Mesenchymal stem cell (in vitro differentiated cells and primary cell): Measurements from ENCODE around the gene DCDC2.

Experiments
- DNase-seq: peaks from one replicate; pipeline ENCODE4 v3.0.0-alpha.2; 2013
- H2AFZ ChIP-seq: one replicate; pipeline ENCODE4 v1.6.1; 2013; ENCODE audit warnings: low read depth, mild to moderate bottlenecking, control low read depth, inconsistent platforms, low read length, moderate library complexity
- H2AK5ac ChIP-seq: 2 replicates; pipeline ENCODE4 v1.6.1; 2013; ENCODE audit warnings: low read length, moderate library complexity, mild to moderate bottlenecking, inconsistent platforms; ENCODE audit not compliant: severe bottlenecking
- H2BK120ac ChIP-seq: one replicate; pipeline ENCODE4 v1.6.1; 2013; ENCODE audit warnings: low read depth, mild to moderate bottlenecking, inconsistent platforms, low read length, moderate library complexity
- H2BK12ac ChIP-seq, 2 experiments: one replicate each; pipeline ENCODE4 v1.6.1; 2013; ENCODE audit warnings: inconsistent platforms in 2 of 2, low read length in 2 of 2, mild to moderate bottlenecking in 2 of 2, moderate library complexity in 2 of 2, control low read depth in 1 of 2
- H2BK15ac ChIP-seq: one replicate; pipeline ENCODE4 v1.6.1; 2013; ENCODE audit warnings: mild to moderate bottlenecking, low read depth, inconsistent platforms; ENCODE audit not compliant: poor library complexity, severe bottlenecking
- H2BK5ac ChIP-seq: 2 replicates; pipeline ENCODE4 v1.6.1; 2013; ENCODE audit warnings: low read depth, mild to moderate bottlenecking, low read length, control low read depth, inconsistent platforms; ENCODE audit not compliant: poor library complexity, severe bottlenecking
- H3K14ac ChIP-seq, 2 experiments: one replicate each; pipeline ENCODE4 v1.6.1; 2013; ENCODE audit warnings: inconsistent platforms in 2 of 2, low read length in 2 of 2, control low read depth in 1 of 2, mild to moderate bottlenecking in 1 of 2, moderate library complexity in 1 of 2
- H3K18ac ChIP-seq, 2 experiments: one replicate each; pipeline ENCODE4 v1.6.1; 2013; ENCODE audit warnings: inconsistent platforms in 2 of 2, low read length in 2 of 2, control low read depth in 1 of 2, low read depth in 1 of 2, mild to moderate bottlenecking in 1 of 2
- H3K23ac ChIP-seq, 2 experiments: one replicate each; pipeline ENCODE4 v1.6.1; 2013; ENCODE audit warnings: inconsistent platforms in 2 of 2, low read length in 2 of 2, mild to moderate bottlenecking in 2 of 2, moderate library complexity in 2 of 2, control low read depth in 1 of 2
- H3K27ac ChIP-seq: 2 replicates; pipeline ENCODE4 v1.5.1; 2013; ENCODE audit warnings: mild to moderate bottlenecking, moderate library complexity, low read length, control low read depth, inconsistent platforms; ENCODE audit not compliant: poor library complexity, severe bottlenecking
- H3K27me3 ChIP-seq, 2 experiments: 2 replicates each; pipeline versions ENCODE4 v1.6.1 to v1.7.0; 2013; ENCODE audit warnings: low read length in 2 of 2, mild to moderate bottlenecking in 2 of 2, moderate library complexity in 2 of 2, control low read depth in 1 of 2, inconsistent platforms in 1 of 2; ENCODE audit not compliant: control insufficient read depth in 1 of 2, insufficient read depth in 1 of 2
- H3K36me3 ChIP-seq, 2 experiments: 2 replicates each; pipeline versions ENCODE4 v1.6.1 to v1.7.0; 2013; ENCODE audit warnings: low read length in 2 of 2, control low read depth in 1 of 2, inconsistent platforms in 1 of 2, low read depth in 1 of 2, mild to moderate bottlenecking in 1 of 2; ENCODE audit not compliant: insufficient read depth in 2 of 2, control insufficient read depth in 1 of 2
- H3K4ac ChIP-seq, 2 experiments: one replicate each; pipeline ENCODE4 v1.6.1; 2013; ENCODE audit warnings: inconsistent platforms in 2 of 2, low read length in 2 of 2, mild to moderate bottlenecking in 2 of 2, moderate library complexity in 2 of 2, control low read depth in 1 of 2, low read depth in 1 of 2
- H3K4me1 ChIP-seq: 2 replicates; pipeline ENCODE4 v1.6.1; 2013; ENCODE audit warnings: low read depth, low read length, control low read depth; ENCODE audit not compliant: control insufficient read depth, insufficient read depth
- H3K4me2 ChIP-seq: 2 replicates; pipeline ENCODE4 v1.6.1; 2013; ENCODE audit warnings: low read length, mild to moderate bottlenecking, inconsistent platforms; ENCODE audit not compliant: poor library complexity, severe bottlenecking
- H3K4me3 ChIP-seq, 2 experiments: 2 replicates each; pipeline versions ENCODE4 v1.5.1 to v1.7.0; 2013; ENCODE audit warnings: low read length in 2 of 2, mild to moderate bottlenecking in 2 of 2, control low read depth in 1 of 2, low read depth in 1 of 2; ENCODE audit not compliant: insufficient read depth in 1 of 2
- H3K79me1 ChIP-seq: replicated peaks from 2 replicates; pipeline ENCODE4 v1.6.1; 2013; ENCODE audit warnings: mild to moderate bottlenecking, control low read depth, low read length, inconsistent platforms; ENCODE audit not compliant: poor library complexity, severe bottlenecking
- H3K9ac ChIP-seq: 2 replicates; pipeline ENCODE4 v1.7.0; 2013; ENCODE audit warnings: mild to moderate bottlenecking, low read length, moderate library complexity
- H3K9me3 ChIP-seq: 2 replicates; pipeline ENCODE4 v1.7.0; 2013; ENCODE audit warnings: mild to moderate bottlenecking, low read length; ENCODE audit not compliant: control insufficient read depth
- H4K8ac ChIP-seq: one replicate; pipeline ENCODE4 v1.6.1; 2013; ENCODE audit warnings: inconsistent platforms, mild to moderate bottlenecking, low read length, moderate library complexity
- H4K91ac ChIP-seq: one replicate; pipeline ENCODE4 v1.6.1; 2013; ENCODE audit warnings: mild to moderate bottlenecking, low read length, inconsistent platforms
- WGBS: methylation state at CpG from one replicate; pipeline ENCODE4 v1.1.7; 2013; ENCODE audit warnings: mixed read lengths; 5-methylcytosine and 5-hydroxymethylcytosine counted together

The DCDC2 gene

GRCh38 chr6:24219670-24220069 lies 138.2 kb downstream of the DCDC2 start:
- H2AK5ac ChIP-seq: no peak overlapping the region
- no peak for DNase-seq
- H2BK15ac ChIP-seq: no peak overlapping the region
- no peaks in the 10 kb centered on the region for H3K9me3 ChIP-seq
- no peak overlapping the region for H2BK12ac ChIP-seq
- H4K91ac ChIP-seq: no peak overlapping the region
- H3K14ac ChIP-seq: no peak overlapping the region
- no peak overlapping the region for H2AFZ ChIP-seq
- H3K79me1 ChIP-seq: peaks cover 3% of the 10 kb centered on the region
- no peak overlapping the region for H3K27ac ChIP-seq
- no peak overlapping the region for H2BK5ac ChIP-seq
- H3K4ac ChIP-seq: no peak overlapping the region
- no peak overlapping the region for H3K4me3 ChIP-seq
- H3K27me3 ChIP-seq: no peaks in the 10 kb centered on the region
- no peak overlapping the region for H3K4me2 ChIP-seq
- H4K8ac ChIP-seq: no peak overlapping the region
- no peak overlapping the region for H2BK120ac ChIP-seq
- no peak overlapping the region for H3K23ac ChIP-seq
- H3K9ac ChIP-seq: no peak overlapping the region
- H3K4me1 ChIP-seq: no peaks in the 10 kb centered on the region
- H3K18ac ChIP-seq: no peak overlapping the region
- WGBS: no CpG with 5 or more reads among the region's 3 CpGs
- peaks cover 0 to 3% of the 10 kb centered on the region in 2 experiments for H3K36me3 ChIP-seq

- Histone ChIP-seq H3K79me1 (peaks cover 2% of the 10 kb centered on the region), H3K14ac (no peak overlapping the region), H2BK5ac (no peak overlapping the region), H3K9me3 (no peaks in the 10 kb centered on the region), H3K23ac (no peak overlapping the region), H2BK120ac (no peak overlapping the region), H4K91ac (no peak overlapping the region), H2AK5ac (no peak overlapping the region), H3K36me3 (no peaks in the 10 kb centered on the region), H4K8ac (no peak overlapping the region), H3K9ac (no peak overlapping the region), H3K27me3 (peaks cover 0 to 3% of the 10 kb centered on the region in 2 experiments), H2AFZ (no peak overlapping the region), H3K4me3 (no peak overlapping the region), H3K27ac (no peak overlapping the region), H3K4me1 (no peaks in the 10 kb centered on the region), H2BK12ac (no peak overlapping the region), H2BK15ac (no peak overlapping the region), H3K18ac (no peak overlapping the region), H3K4ac (no peak overlapping the region), H3K4me2 (no peak overlapping the region)
- WGBS: 60% methylated on average over 5 of the region's 5 CpGs
- peak; percentile 26 for DNase-seq
Measured at GRCh38 chr6:24214984-24215383, 142.9 kb downstream of the DCDC2 start.

GRCh38 chr6:24207413-24207812 lies 150.4 kb downstream of the DCDC2 start:
- no peak overlapping the region for H2BK15ac ChIP-seq
- no peak overlapping the region for H2BK12ac ChIP-seq
- no peak overlapping the region for H3K27ac ChIP-seq
- no peak overlapping the region for H3K9ac ChIP-seq
- no peak overlapping the region for H3K4me3 ChIP-seq
- no peak overlapping the region for H2AFZ ChIP-seq
- H4K91ac ChIP-seq: no peak overlapping the region
- H3K79me1 ChIP-seq: no peaks in the 10 kb centered on the region
- H3K14ac ChIP-seq: no peak overlapping the region
- peaks cover 0 to 3% of the 10 kb centered on the region in 2 experiments for H3K27me3 ChIP-seq
- WGBS: 86% methylated on average over 4 of the region's 4 CpGs
- no peaks in the 10 kb centered on the region for H3K9me3 ChIP-seq
- no peaks in the 10 kb centered on the region for H3K36me3 ChIP-seq
- H3K18ac ChIP-seq: no peak overlapping the region
- no peak overlapping the region for H3K4me2 ChIP-seq
- H4K8ac ChIP-seq: no peak overlapping the region
- H2BK5ac ChIP-seq: no peak overlapping the region
- H3K23ac ChIP-seq: no peak overlapping the region
- H3K4ac ChIP-seq: no peak overlapping the region
- no peak overlapping the region for H2AK5ac ChIP-seq
- no peak for DNase-seq
- no peaks in the 10 kb centered on the region for H3K4me1 ChIP-seq
- no peak overlapping the region for H2BK120ac ChIP-seq

GRCh38 chr6:24205020-24205492 lies 152.8 kb downstream of the DCDC2 start:
- H3K4me3 ChIP-seq: no peak overlapping the region
- peak; percentile 50 for DNase-seq
- H3K4me1 ChIP-seq: no peaks in the 10 kb centered on the region
- no peaks in the 10 kb centered on the region for H3K9me3 ChIP-seq
- no peak overlapping the region for H3K9ac ChIP-seq
- peak overlapping the region; percentile 32 for H3K4me2 ChIP-seq
- H2AFZ ChIP-seq: no peak overlapping the region
- no peak overlapping the region for H2AK5ac ChIP-seq
- no peak overlapping the region for H4K8ac ChIP-seq
- no peaks in the 10 kb centered on the region for H3K27me3 ChIP-seq
- H3K27ac ChIP-seq: no peak overlapping the region
- H2BK5ac ChIP-seq: no peak overlapping the region
- no peak overlapping the region for H3K23ac ChIP-seq
- WGBS: 11% methylated on average over 3 of the region's 4 CpGs
- H3K14ac ChIP-seq: no peak overlapping the region
- H2BK12ac ChIP-seq: no peak overlapping the region
- no peak overlapping the region for H2BK15ac ChIP-seq
- no peak overlapping the region for H3K4ac ChIP-seq
- H3K79me1 ChIP-seq: no peaks in the 10 kb centered on the region
- H3K36me3 ChIP-seq: no peaks in the 10 kb centered on the region
- H2BK120ac ChIP-seq: no peak overlapping the region
- H4K91ac ChIP-seq: no peak overlapping the region
- no peak overlapping the region for H3K18ac ChIP-seq
